Activated CD8-positive, alpha-beta T cell treated with anti-CD3 and anti-CD28 coated beads, Interleukin-2, amount 10 ng/mL, durations not matched to agents 7 days and 5 days (primary cell): Measurements from ENCODE around the gene ACOX2. TPM values are rescaled to one million over a fixed set of nuclear protein-coding genes. Genes with fewer than 3 reads are reported as not detected.

Experiments
- ATAC-seq: fragments of 150-1000 bp; cut with Tn5 transposase; one replicate; pipeline ENCODE4 v1.10.0; 2021; ENCODE audit warnings: moderate library complexity
- CTCF ChIA-PET: fragments of 350-600 bp; sonication (Branson Sonifier 250); formaldehyde crosslinking; loops from one replicate; lab custom pipeline; 2021; ENCODE audit warnings: antibody characterized with exemption; lab: Charles Lee
- POLR2A ChIA-PET: fragments of 350-600 bp; sonication (Branson Sonifier 250); formaldehyde crosslinking; loops from one replicate; lab custom pipeline; 2021; ENCODE audit warnings: antibody characterized with exemption; lab: Charles Lee
- DNase-seq: peaks from one replicate; pipeline ENCODE4 v3.0.0-alpha.2; 2020
- H3K27ac Mint-ChIP-seq: one replicate; pipeline ENCODE4 v1.8.0; 2021; ENCODE audit warnings: mild to moderate bottlenecking, mixed read lengths
- H3K27me3 Mint-ChIP-seq: one replicate; pipeline ENCODE4 v1.8.0; 2021; ENCODE audit warnings: low read depth, mixed read lengths
- H3K36me3 Mint-ChIP-seq: one replicate; pipeline ENCODE4 v1.8.0; 2021; ENCODE audit warnings: low read depth, mixed read lengths
- H3K4me1 Mint-ChIP-seq: one replicate; pipeline ENCODE4 v1.8.0; 2021; ENCODE audit warnings: low read depth, mixed read lengths
- H3K4me3 Mint-ChIP-seq: one replicate; pipeline ENCODE4 v1.8.0; 2021; ENCODE audit warnings: mild to moderate bottlenecking, mixed read lengths
- H3K9me3 Mint-ChIP-seq: one replicate; pipeline ENCODE4 v1.8.0; 2022; ENCODE audit warnings: mixed read lengths; ENCODE audit not compliant: insufficient read depth
- total RNA-seq, 2 experiments: library from RNA; stranded (reverse); gene quantifications; one replicate each; pipeline ENCODE4 v1.2.3, GENCODE V29; 2021

ACOX2 gene
- total RNA-seq, 2 experiments from 2014 or later, result not detected

DNA sequence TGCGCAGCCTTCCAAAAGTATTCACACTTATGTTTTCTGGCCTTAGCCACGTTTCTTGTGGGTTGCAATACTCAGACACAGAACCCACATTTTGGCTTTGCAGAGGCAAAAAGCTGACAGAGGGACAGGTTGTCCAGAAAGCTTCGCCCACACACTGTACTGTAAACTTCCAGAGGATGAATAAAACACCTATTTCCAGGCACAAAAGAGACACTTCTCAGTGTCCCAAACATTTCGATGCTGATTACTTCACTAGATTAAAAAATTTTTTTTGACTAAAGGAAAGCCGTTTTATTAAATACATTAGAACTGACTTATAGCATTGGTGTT lies 73.1 kb downstream of the ACOX2 start:
- H3K4me3 Mint-ChIP-seq, result peak overlapping the region; percentile 8
- ATAC-seq, result no peak
- no peak overlapping the region for H3K27ac Mint-ChIP-seq
- no peak for DNase-seq
- H3K27me3 Mint-ChIP-seq, result no peaks in the 10 kb centered on the region
- H3K4me1 Mint-ChIP-seq, result peaks cover 8% of the 10 kb centered on the region
- POLR2A ChIA-PET, result no interaction called here
- H3K36me3 Mint-ChIP-seq, result no peaks in the 10 kb centered on the region
- no peaks in the 10 kb centered on the region for H3K9me3 Mint-ChIP-seq
- CTCF ChIA-PET, result interaction anchor here (0.7 to 1.3 kb wide), 17 partner anchors 10 to 166 kb away, joined by 3 to 8 read pairs (median 3); partner anchors contain the start of genes HTD2, KCTD6, PDHB and RPP14

DNA sequence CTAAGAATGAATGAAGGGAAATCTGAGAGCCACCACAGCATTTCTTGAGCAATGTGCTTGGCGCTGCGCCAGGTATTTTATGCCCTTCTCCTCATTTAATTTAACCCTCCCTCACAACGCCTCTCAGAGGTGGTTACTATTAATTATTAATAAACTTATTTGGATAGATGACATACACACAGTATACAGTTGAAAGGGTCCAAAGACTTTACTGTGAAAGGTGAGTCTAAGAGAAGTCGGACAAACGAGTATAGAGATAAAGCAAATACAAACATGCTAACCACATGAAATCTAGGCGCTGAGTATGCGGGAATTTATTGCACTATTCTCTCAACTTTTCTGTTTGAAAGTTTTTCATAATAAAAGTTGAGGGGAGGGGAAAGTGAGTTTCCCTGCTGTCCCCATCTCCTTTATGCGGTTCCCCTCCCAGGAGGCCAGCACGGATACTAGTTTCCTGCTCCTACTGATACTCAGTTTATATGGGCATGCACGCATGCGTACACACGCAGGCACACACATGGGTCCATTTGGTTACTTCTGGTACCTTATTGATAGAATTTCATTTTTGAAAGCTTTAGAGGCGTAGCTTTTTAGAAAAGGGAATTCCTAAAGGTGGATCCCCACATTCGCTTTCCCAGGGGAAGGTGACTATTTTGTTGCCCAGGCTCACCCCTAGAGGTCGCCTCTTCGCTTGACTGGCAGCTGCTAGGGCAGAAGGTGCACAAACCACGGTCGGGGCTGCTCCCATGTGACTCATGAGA lies 73.6 kb downstream of the ACOX2 start:
- ChIA-PET POLR2A (no interaction called here), CTCF (interaction anchor here (0.7 to 1.3 kb wide), 17 partner anchors 10 to 167 kb away, joined by 3 to 8 read pairs (median 3); partner anchors contain the start of genes HTD2, KCTD6, PDHB and RPP14)
- H3K36me3 Mint-ChIP-seq, result no peaks in the 10 kb centered on the region
- no peaks in the 10 kb centered on the region for H3K9me3 Mint-ChIP-seq
- no peak overlapping the region for H3K27ac Mint-ChIP-seq
- peak overlapping the region; percentile 8 for H3K4me3 Mint-ChIP-seq
- no peaks in the 10 kb centered on the region for H3K27me3 Mint-ChIP-seq
- ATAC-seq (peak; percentile 94), DNase-seq (peak; percentile 76)
- H3K4me1 Mint-ChIP-seq, result peaks cover 8% of the 10 kb centered on the region

DNA sequence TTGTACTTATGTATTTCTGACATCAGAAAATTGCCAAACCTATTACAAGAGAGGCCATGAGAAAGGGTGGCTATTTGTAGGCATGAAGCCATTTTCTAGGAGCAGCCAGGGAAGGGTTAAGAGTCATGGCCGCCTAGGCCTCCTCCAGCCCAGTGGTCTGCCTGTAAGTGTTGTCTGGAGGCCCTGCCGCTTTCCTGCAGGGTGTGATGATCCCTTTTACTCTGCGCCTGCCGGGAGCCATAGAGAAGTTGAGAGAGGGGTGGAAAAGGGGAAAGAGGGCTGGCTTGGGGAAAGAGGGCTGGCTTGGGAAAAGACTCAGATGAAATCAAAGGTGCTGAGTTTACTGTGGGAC lies 74.2 kb downstream of the ACOX2 start:
- H3K27ac Mint-ChIP-seq, result no peak overlapping the region
- DNase-seq (no peak), ATAC-seq (no peak)
- peaks cover 8% of the 10 kb centered on the region for H3K4me1 Mint-ChIP-seq
- H3K9me3 Mint-ChIP-seq, result no peaks in the 10 kb centered on the region
- H3K4me3 Mint-ChIP-seq, result no peak overlapping the region
- ChIA-PET CTCF (no interaction called here), POLR2A (no interaction called here)
- no peaks in the 10 kb centered on the region for H3K36me3 Mint-ChIP-seq
- no peaks in the 10 kb centered on the region for H3K27me3 Mint-ChIP-seq

DNA sequence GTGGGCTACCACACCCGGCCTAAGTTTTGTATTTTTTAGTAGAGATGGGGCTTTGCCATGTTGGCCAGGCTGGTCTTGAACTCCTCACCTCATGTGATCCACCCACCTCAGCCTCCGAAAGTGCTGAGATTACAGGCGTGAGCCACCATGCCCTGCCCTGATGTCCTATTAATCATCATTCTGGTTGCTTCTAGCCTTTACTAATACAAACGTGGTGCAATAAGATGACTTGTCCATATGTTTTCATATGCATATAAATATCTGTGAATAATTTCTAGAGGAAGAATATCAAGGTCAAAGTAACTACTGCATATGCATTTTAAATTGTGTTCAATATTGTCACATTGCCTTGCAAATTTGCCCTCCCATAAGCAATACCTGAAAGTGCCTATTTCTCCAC lies 77.8 kb downstream of the ACOX2 start:
- CTCF ChIA-PET, result no interaction called here
- peaks cover 3% of the 10 kb centered on the region for H3K27me3 Mint-ChIP-seq
- peaks cover 9% of the 10 kb centered on the region for H3K36me3 Mint-ChIP-seq
- DNase-seq, result no peak
- H3K4me1 Mint-ChIP-seq, result peaks cover 8% of the 10 kb centered on the region
- H3K9me3 Mint-ChIP-seq, result peaks cover 13% of the 10 kb centered on the region
- POLR2A ChIA-PET, result no interaction called here
- no peak for ATAC-seq
- no peak overlapping the region for H3K27ac Mint-ChIP-seq
- H3K4me3 Mint-ChIP-seq, result no peak overlapping the region

Other genes with a start within 250 kb of the ACOX2 start
- gene RPP14, start 230.9 kb downstream of the ACOX2 start, total RNA-seq, result 10 to 100 TPM; 12.8 to 15.1 TPM
- gene HTD2, start 230.7 kb downstream of the ACOX2 start, total RNA-seq, result 1 to 10 TPM; 7.6 to 8.1 TPM
- gene PXK, start 204.3 kb downstream of the ACOX2 start, total RNA-seq, result 10 to 100 TPM; 31.5 to 33.4 TPM
- gene PDHB, start 103.4 kb downstream of the ACOX2 start, total RNA-seq, result 10 to 100 TPM; 48.9 to 50.3 TPM
- 1 to 10 TPM; 5.2 to 6.2 TPM for gene KCTD6, start 45.1 kb downstream of the ACOX2 start, total RNA-seq
- gene FAM107A, start 40.2 kb upstream of the ACOX2 start, total RNA-seq, result not detected
- not detected for gene FAM3D, start 129.6 kb upstream of the ACOX2 start, total RNA-seq